Amygdala (tissue), 56 donors: Measurements from ENCODE around the gene HIC2.
"Not testable (repeated sequence)": the region's sequence is repeated elsewhere in the genome, so short reads cannot be mapped to it uniquely, and the experiment has no call there.

Experiments used
- DNase-seq, 56 donors: peaks; one replicate each; lab custom pipeline; 2025; lab: John Stamatoyannopoulos, UW

Gene HIC2

GRCh38 chr22:21424084-21424709, 7.0 kb downstream of the HIC2 start:
- DNase-seq = not testable (repeated sequence)

DNA sequence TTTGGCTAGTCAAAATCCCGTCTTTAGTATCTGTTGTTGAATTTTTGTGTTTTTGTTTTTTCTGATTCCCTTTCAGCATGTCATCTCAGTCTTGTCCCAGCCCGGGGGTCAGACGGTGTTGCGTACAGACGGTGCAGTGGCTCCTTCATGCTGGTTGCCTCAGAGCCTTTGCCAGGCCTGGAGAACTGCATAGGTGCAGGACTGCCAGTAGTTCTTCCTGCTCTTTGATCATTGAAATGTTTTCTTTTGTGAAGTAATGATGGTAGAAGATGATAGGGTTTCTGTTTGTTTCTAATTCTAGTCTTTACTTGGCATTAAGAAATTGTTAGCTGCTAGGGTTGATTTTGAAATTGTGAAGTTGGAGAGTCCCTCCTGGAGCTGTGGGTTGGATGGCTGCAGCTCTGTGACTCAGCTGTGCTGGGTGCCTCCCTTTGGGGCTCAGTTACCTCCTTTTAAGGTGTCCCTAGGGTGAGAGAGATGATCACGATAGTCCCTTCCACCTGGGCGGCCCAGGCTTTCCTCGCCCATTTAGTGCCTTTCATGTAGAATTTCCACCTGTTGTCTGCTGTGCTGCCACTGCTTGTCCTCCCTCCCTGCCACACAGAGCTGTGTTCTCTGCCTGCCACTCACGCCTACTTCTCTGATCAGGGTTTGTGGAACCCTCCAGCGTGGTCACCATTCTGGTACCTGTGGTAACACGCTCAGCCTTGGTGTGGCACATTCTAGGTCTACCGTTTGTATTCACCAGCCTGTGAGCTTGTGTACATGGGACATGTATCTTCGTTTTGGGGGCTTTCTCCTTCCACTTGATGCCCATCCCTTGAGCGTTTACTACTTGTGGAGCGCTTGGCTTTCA, 17.4 kb downstream of the HIC2 start:
- DNase-seq = not testable (repeated sequence)

GRCh38 chr22:21435998-21436810, 19.0 kb downstream of the HIC2 start:
- DNase-seq = not testable (repeated sequence)

DNA sequence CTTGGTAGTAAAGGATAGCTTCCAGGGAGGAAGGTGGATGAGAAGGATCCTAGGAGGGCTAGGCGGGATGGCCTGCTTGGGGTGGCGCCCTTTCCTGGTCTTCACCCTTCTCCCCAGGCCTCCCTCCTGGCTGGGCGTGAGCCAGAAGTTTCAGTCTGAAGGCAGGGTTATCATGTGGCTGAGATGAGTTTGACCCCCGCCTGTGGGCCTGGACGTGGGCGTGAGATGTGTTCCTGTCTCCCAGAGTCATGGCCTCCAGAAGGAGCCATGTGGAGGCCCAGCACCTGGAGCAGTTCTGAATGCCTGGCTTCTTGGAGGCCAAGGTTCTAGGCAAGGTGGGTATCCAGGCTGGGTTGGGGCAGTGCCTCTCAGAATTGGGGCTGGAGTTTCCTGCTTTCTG, 20.8 kb downstream of the HIC2 start:
- DNase-seq = not testable (repeated sequence)

GRCh38 chr22:21440018-21440636, 23.0 kb downstream of the HIC2 start:
- DNase-seq = not testable (repeated sequence)

GRCh38 chr22:21440676-21441075, 23.5 kb downstream of the HIC2 start:
- not testable (repeated sequence) for DNase-seq

DNA sequence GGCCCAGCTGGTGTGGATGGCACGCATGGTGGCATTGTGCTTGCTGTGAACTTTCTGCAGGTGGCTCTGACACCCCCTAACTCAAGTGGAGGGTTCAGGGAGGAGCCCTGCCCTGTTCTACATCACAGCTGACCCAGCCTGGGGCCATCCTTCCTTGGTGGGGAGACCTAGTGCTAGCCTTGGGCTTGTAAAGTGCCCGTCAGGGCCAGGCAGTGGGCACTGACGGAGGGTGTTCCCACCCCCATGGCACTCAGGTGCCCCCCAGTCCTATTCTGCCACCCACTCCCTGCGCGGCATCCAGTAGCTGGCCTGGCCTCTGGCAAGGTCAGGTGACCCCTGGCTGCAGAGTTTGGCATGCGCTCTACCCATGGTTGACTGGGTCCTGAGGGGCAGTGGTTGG, 24.0 kb downstream of the HIC2 start:
- DNase-seq = not testable (repeated sequence)

DNA sequence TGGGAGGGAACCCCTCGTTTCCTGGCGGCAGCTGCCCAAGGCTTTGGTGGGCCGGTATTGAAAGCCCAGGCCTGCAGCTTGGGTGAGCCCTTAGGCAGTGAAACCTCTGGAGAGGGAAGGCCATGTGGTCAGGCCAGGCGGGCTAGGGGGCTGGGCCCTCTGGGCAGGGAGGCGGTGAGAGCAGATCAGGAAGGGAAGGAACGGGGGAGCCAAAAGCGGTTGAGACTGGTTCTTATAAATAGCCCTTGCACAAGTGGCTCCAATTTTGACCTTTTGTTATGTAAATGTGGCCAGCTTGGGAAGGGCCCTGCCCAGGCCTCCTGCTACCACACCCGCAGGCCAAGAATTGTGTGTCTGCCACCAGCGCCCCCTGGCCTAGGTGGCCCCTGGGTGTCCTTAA, 25.0 kb downstream of the HIC2 start:
- not testable (repeated sequence) for DNase-seq

GRCh38 chr22:21442646-21443045, 25.5 kb downstream of the HIC2 start:
- DNase-seq = not testable (repeated sequence)

DNA sequence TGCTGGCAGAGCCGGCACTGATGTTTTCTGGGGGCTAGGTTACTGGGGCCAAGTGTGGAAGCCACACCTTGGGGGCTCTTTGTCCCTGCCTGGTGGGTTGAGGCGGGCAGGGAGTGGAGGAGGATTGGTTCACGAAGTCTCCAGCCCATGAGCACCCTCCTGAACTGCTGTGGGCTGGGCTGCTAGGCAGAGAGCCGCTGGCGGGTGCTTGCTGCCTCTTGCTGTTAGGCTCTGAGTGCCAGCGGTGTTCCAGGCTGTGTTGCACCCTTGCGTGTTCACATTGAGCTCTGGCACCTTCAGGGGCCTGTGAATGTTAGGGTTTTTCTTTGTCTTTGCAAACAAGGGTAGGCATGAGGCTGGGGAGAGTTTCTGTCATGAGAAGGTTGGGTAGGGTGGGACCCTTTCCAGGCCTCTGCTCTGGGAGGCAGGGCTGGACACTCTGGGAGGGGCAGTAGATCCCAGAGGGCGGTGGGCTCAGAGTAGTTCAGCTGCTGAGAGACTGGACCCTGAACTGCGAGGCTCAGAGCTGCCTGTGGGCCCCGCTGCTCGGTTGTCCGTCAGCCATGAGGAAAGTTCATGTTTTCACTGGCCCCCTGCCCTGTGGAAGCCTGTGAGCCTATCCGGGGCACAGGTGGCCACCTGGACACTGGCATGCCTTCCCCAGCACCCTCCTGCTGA, 26.0 kb downstream of the HIC2 start:
- no peak for DNase-seq

DNA sequence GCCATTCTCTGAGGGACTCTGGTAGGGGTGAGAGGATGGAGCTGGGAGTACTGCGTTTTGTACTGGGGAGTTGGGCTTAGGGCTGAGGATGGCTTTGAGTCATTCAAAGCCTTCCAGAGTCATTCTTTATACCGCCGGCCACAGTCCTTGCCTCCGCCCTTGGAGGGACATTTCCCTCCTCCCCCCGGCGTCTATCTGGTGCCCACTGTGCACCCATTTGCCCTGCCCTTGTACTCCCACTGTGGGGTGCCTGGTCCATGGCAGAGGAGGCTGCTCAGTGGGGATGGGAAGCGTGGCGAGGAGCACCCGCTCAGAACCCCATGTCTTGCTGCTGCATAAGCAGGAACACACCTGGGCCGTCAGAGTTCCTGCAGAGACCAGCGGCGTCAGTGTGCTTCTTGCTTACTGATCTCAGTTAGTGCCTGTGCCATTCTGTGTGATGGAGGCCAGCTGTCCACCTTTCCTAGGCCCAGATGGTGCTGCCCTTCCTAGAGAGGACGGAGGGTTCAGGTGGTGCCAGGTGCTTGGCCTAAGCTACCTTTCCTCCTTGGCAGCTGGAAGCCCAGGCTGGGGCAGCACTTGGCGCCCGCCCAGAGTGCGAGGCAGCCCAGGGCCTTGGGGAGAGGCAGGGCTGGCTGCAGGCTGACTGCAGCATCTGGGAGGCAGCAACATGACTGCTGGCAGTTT, 26.7 kb downstream of the HIC2 start:
- DNase-seq = no peak

- no peak for DNase-seq
Observed at GRCh38 chr22:21444701-21445436, 27.7 kb downstream of the HIC2 start.

GRCh38 chr22:21445437-21446127, 28.4 kb downstream of the HIC2 start:
- no peak for DNase-seq

GRCh38 chr22:21446128-21446826, 29.1 kb downstream of the HIC2 start:
- no peak for DNase-seq

- no peak for DNase-seq
Observed at GRCh38 chr22:21446827-21447690, 29.9 kb downstream of the HIC2 start.

DNA sequence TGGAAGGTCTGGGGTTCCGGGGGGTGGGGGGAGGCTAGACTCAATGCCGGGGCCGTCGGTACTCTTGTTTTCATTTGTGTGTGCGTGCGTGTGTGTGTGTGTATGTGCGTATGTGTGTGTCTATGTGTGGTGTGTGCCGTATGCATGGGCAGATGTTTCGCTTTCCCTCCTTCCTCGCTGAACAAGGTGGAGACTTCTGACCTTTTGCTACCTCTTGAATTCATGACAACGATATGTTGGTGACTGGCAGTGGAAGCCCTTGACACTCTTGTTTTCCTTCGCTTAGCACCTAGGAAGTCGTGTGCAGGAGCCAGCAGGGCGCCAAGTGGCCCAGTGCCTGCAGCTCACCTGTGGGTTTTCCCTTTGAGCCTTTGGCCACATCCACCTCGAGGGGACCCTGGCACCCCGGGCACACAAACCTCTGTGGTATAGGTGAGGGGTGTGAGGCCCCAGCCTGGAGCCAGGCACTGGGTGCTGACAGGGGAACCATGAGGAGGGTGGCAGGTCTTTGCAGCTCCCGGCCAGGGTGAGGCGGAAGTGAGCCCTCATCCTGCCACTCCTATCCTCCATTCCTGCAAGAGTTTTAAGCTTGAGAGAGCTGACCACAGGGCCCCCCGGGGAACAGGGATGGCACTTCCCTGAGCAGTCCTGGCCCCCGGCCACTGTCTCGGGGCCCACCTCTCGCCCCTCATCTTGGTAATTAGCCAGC, 30.7 kb downstream of the HIC2 start:
- DNase-seq = no peak
